Right lobe of liver (tissue), 6 donors: ENCODE measurements around the gene PIGR. TPM values are rescaled to one million over a fixed set of nuclear protein-coding genes. Genes with fewer than 3 reads are reported as not detected.

Experiments
- ATAC-seq, 4 donors: fragments of 200-7000 bp; cut with Tn5 transposase; one replicate each; pipeline ENCODE4 v1.9.1; 2020; ENCODE audit warnings: mild to moderate bottlenecking in 4 of 4, moderate library complexity in 4 of 4
- DNase-seq, 3 donors: peaks; one replicate each; pipeline ENCODE4 v3.0.0-alpha.2; 2020
- H3K27ac ChIP-seq, 3 donors: fragments of 200-600 bp; one replicate each; pipeline ENCODE4 v1.8.0; 2022
- H3K27me3 ChIP-seq, 2 donors: fragments of 200-600 bp; one replicate each; pipeline ENCODE4 v1.8.0; 2022
- H3K36me3 ChIP-seq, 4 donors: fragments of 200-600 bp; sonication (generic) in 1 of 4; one replicate each; pipeline versions ENCODE4 v1.5.1 to v1.8.0; 2017 to 2022; ENCODE audit warnings: control low read depth in 1 of 4
- H3K4me1 ChIP-seq, 4 donors: fragments of 200-600 bp; sonication (generic) in 1 of 4; one replicate each; pipeline versions ENCODE4 v1.5.1 to v1.8.0; 2017 to 2022; ENCODE audit warnings: control low read depth in 1 of 4
- H3K4me3 ChIP-seq, 3 donors: fragments of 200-600 bp; one replicate each; pipeline ENCODE4 v1.8.0; 2022
- H3K9me3 ChIP-seq, 4 donors: fragments of 200-600 bp; sonication (generic) in 1 of 4; one replicate each; pipeline versions ENCODE4 v1.5.1 to v1.8.0; 2017 to 2022; ENCODE audit warnings: control low read depth in 1 of 4
- CTCF ChIP-seq, 4 donors: fragments of 200-600 bp in 3 of 4; fragments of 450-650 bp in 1 of 4; IDR thresholded peaks; one replicate each; pipeline versions ENCODE4 v1.5.1 to v1.8.0; 2016 to 2022; ENCODE audit warnings: antibody characterized with exemption in 4 of 4, mild to moderate bottlenecking in 2 of 4
- POLR2A ChIP-seq: fragments of 450-650 bp; IDR thresholded peaks from one replicate; pipeline ENCODE4 v1.6.1; 2017; ENCODE audit warnings: antibody characterized with exemption, mild to moderate bottlenecking
- WGBS: methylation state at CpG from one replicate; pipeline ENCODE4 v1.1.6; 2018; ENCODE audit warnings: low coverage, low lambda C conversion rate; ENCODE audit not compliant: insufficient coverage; ENCODE audit errors: missing lambda C conversion rate; 5-methylcytosine and 5-hydroxymethylcytosine counted together
- intact Hi-C, 2 donors: fragments of 100-400 bp; cut with DNase I; formaldehyde crosslinking; loops; one replicate each; pipeline versions ENCODE4 v1.11.2 to v1.14.1; 2022
- total RNA-seq, 6 experiments: library from RNA; depleted of rRNA in 2 of 6; stranded (reverse); fragments of >200 nt in 2 of 6; fragmentation: NEBNext Ultra II Directional in 3 of 6; extraction: Animal tissue kit (Norgen Biotek cat#: 25700) in 3 of 6; gene quantifications; one replicate each; pipeline versions ENCODE4 v1.1.0 to v1.2.4, GENCODE V29; 2016 to 2023
- donor health status: DM: no; HTN: yes; CAD: no.
- donor health status: DM: no; HTN: no; CAD: no.
- donor health status: DM: no; HTN: no; CAD: no.
- donor health status: DM: no; HTN: yes; CAD: no.
- donor health status: DM: no; HTN: yes; CAD: no.

Gene PIGR
- total RNA-seq, 6 experiments from 2014 or later, result 20.6 to 134 (median 85.1) TPM

GRCh38 chr1:206971029-206971655, 24.9 kb upstream of the PIGR start:
- Histone ChIP-seq H3K4me3 (no peak overlapping the region), H3K4me1 (peaks cover 0 to 54% (median 16%) of the 10 kb centered on the region in 4 donors), H3K27ac (peak overlapping the region in 2 of 3 donors; percentile 49 to 58), H3K9me3 (no peaks in the 10 kb centered on the region), H3K27me3 (no peaks in the 10 kb centered on the region), H3K36me3 (no peaks in the 10 kb centered on the region)
- no peak for DNase-seq
- intact Hi-C loops, result loop anchor here in 1 of 2 donors (5.0 kb wide), 1 partner anchor 34 kb away; no protein-coding TSS in a partner anchor
- WGBS, result 47% methylated on average over 2 of the region's 2 CpGs
- ATAC-seq, result no peak
- TF ChIP-seq CTCF (IDR thresholded peaks at IDR 0.05) (no peak), POLR2A (no peak)

GRCh38 chr1:206970446-206970845, 24.2 kb upstream of the PIGR start, which contains the start of gene FCAMR:
Gene FCAMR, minus strand, starts transcription at chr1:206970460. Its CDS starts 335 bp downstream, at chr1:206970125.
- H3K36me3 ChIP-seq, result no peaks in the 10 kb centered on the region
- no peaks in the 10 kb centered on the region for H3K9me3 ChIP-seq
- intact Hi-C loops, result loop anchor here in 1 of 2 donors (5.0 kb wide), 1 partner anchor 33 kb away; no protein-coding TSS in a partner anchor
- peak; percentile 75 to 85 (median 81) for ATAC-seq
- TF ChIP-seq CTCF (IDR thresholded peaks at IDR 0.05) (no peak), POLR2A (no peak)
- peak within 1 kb of the TSS in 2 of 3 donors; percentile 58 to 66 for H3K27ac ChIP-seq
- H3K4me3 ChIP-seq, result peak within 1 kb of the TSS in 1 of 3 donors; percentile 18
- WGBS, result 26% methylated on average over 2 of the region's 2 CpGs
- no peaks in the 10 kb centered on the region for H3K27me3 ChIP-seq
- H3K4me1 ChIP-seq, result peaks cover 0 to 54% (median 16%) of the 10 kb centered on the region in 4 donors
- peak; percentile 75 to 80 (median 76) for DNase-seq

GRCh38 chr1:206969090-206969489, 22.8 kb upstream of the PIGR start:
- Histone ChIP-seq H3K36me3 (no peaks in the 10 kb centered on the region), H3K4me1 (peaks cover 0 to 54% (median 16%) of the 10 kb centered on the region in 4 donors), H3K27me3 (no peaks in the 10 kb centered on the region), H3K27ac (peak overlapping the region in 1 of 3 donors; percentile 66), H3K4me3 (peak overlapping the region in 1 of 3 donors; percentile 18), H3K9me3 (no peaks in the 10 kb centered on the region)
- intact Hi-C loops, result no loop called here
- TF ChIP-seq POLR2A (no peak), CTCF (IDR thresholded peaks at IDR 0.05) (no peak)
- DNase-seq, result peak; percentile 60 to 67 (median 67)
- whole genome bisulfite sequencing, result 4% methylated on average over 5 of the region's 5 CpGs
- peak; percentile 60 to 74 (median 68) for ATAC-seq

GRCh38 chr1:206967096-206967849, 21.0 kb upstream of the PIGR start:
- Histone ChIP-seq H3K36me3 (no peaks in the 10 kb centered on the region), H3K4me1 (peaks cover 0 to 41% (median 16%) of the 10 kb centered on the region in 4 donors), H3K9me3 (no peaks in the 10 kb centered on the region), H3K27ac (no peak overlapping the region), H3K4me3 (no peak overlapping the region), H3K27me3 (no peaks in the 10 kb centered on the region)
- intact Hi-C loops, result no loop called here
- ATAC-seq (peak in 1 of 4 donors; percentile 5), DNase-seq (no peak)
- TF ChIP-seq POLR2A (no peak), CTCF (IDR thresholded peaks at IDR 0.05) (no peak)
- WGBS, result 55% methylated on average over 7 of the region's 8 CpGs
